Activated T-cell treated with anti-CD3 and anti-CD28 coated beads, Interleukin-2, amount 50 U/mL, for 24 hours (primary cell): ENCODE data around the gene METTL25B.

ENCODE experiments used
- DNase-seq: peaks from one replicate; pipeline ENCODE4 v3.0.0-alpha.2; 2020
- H3K27ac Mint-ChIP-seq: 2 replicates; pipeline ENCODE4 v1.8.0; 2020; ENCODE audit warnings: mild to moderate bottlenecking, mixed read lengths
- H3K27me3 Mint-ChIP-seq: 2 replicates; pipeline ENCODE4 v1.8.0; 2020; ENCODE audit warnings: mixed read lengths
- H3K36me3 Mint-ChIP-seq: 2 replicates; pipeline ENCODE4 v1.8.0; 2020; ENCODE audit warnings: low read depth, mixed read lengths
- H3K4me1 Mint-ChIP-seq: 2 replicates; pipeline ENCODE4 v1.8.0; 2020; ENCODE audit warnings: low read depth, mixed read lengths
- H3K4me3 Mint-ChIP-seq: 2 replicates; pipeline ENCODE4 v1.8.0; 2020; ENCODE audit warnings: mild to moderate bottlenecking, moderate library complexity, mixed read lengths
- H3K9me3 Mint-ChIP-seq: 2 replicates; pipeline ENCODE4 v1.8.0; 2020; ENCODE audit warnings: mixed read lengths

The METTL25B gene

GRCh38 chr1:156693848-156694689 is 34.2 kb upstream of the METTL25B start:
- H3K4me3 Mint-ChIP-seq = no peak overlapping the region
- no peak for DNase-seq
- H3K27me3 Mint-ChIP-seq = peaks cover 67% of the 10 kb centered on the region
- no peak overlapping the region for H3K27ac Mint-ChIP-seq
- H3K36me3 Mint-ChIP-seq = no peaks in the 10 kb centered on the region
- H3K4me1 Mint-ChIP-seq = peaks cover 23% of the 10 kb centered on the region
- no peaks in the 10 kb centered on the region for H3K9me3 Mint-ChIP-seq

- DNase-seq = no peak
- Mint-ChIP-seq H3K27ac (no peak overlapping the region), H3K4me1 (peaks cover 18% of the 10 kb centered on the region), H3K9me3 (no peaks in the 10 kb centered on the region), H3K36me3 (no peaks in the 10 kb centered on the region), H3K4me3 (no peak overlapping the region), H3K27me3 (peaks cover 65% of the 10 kb centered on the region)
These were observed 33.6 kb upstream of the METTL25B start for GRCh38 chr1:156694690-156694962.

- Mint-ChIP-seq H3K36me3 (no peaks in the 10 kb centered on the region), H3K4me1 (peaks cover 17% of the 10 kb centered on the region), H3K4me3 (no peak overlapping the region), H3K27ac (no peak overlapping the region), H3K9me3 (no peaks in the 10 kb centered on the region), H3K27me3 (peaks cover 52% of the 10 kb centered on the region)
- DNase-seq = no peak
These were observed 31.5 kb upstream of the METTL25B start for GRCh38 chr1:156696755-156697154.

- DNase-seq = no peak
- H3K27me3 Mint-ChIP-seq = peaks cover 49% of the 10 kb centered on the region
- H3K27ac Mint-ChIP-seq = no peak overlapping the region
- no peak overlapping the region for H3K4me3 Mint-ChIP-seq
- H3K36me3 Mint-ChIP-seq = no peaks in the 10 kb centered on the region
- H3K4me1 Mint-ChIP-seq = peaks cover 10% of the 10 kb centered on the region
- no peaks in the 10 kb centered on the region for H3K9me3 Mint-ChIP-seq
These were observed 30.8 kb upstream of the METTL25B start for GRCh38 chr1:156697481-156697880.

GRCh38 chr1:156698995-156699394 is 29.3 kb upstream of the METTL25B start:
- Mint-ChIP-seq H3K4me3 (no peak overlapping the region), H3K27ac (peak overlapping the region; percentile 38), H3K9me3 (no peaks in the 10 kb centered on the region), H3K27me3 (peaks cover 48% of the 10 kb centered on the region), H3K4me1 (peaks cover 4% of the 10 kb centered on the region), H3K36me3 (no peaks in the 10 kb centered on the region)
- no peak for DNase-seq

GRCh38 chr1:156700736-156701531 is 27.3 kb upstream of the METTL25B start:
- Mint-ChIP-seq H3K27me3 (peaks cover 57% of the 10 kb centered on the region), H3K4me3 (no peak overlapping the region), H3K9me3 (no peaks in the 10 kb centered on the region), H3K27ac (no peak overlapping the region), H3K4me1 (peaks cover 22% of the 10 kb centered on the region), H3K36me3 (no peaks in the 10 kb centered on the region)
- DNase-seq = no peak

GRCh38 chr1:156703336-156703735 is 24.9 kb upstream of the METTL25B start:
- H3K27me3 Mint-ChIP-seq = peaks cover 47% of the 10 kb centered on the region
- no peaks in the 10 kb centered on the region for H3K36me3 Mint-ChIP-seq
- DNase-seq = no peak
- H3K27ac Mint-ChIP-seq = no peak overlapping the region
- H3K9me3 Mint-ChIP-seq = no peaks in the 10 kb centered on the region
- H3K4me3 Mint-ChIP-seq = no peak overlapping the region
- H3K4me1 Mint-ChIP-seq = peaks cover 34% of the 10 kb centered on the region

GRCh38 chr1:156703741-156704140 is 24.5 kb upstream of the METTL25B start:
- Mint-ChIP-seq H3K36me3 (no peaks in the 10 kb centered on the region), H3K4me1 (peaks cover 34% of the 10 kb centered on the region), H3K27ac (no peak overlapping the region), H3K4me3 (no peak overlapping the region), H3K9me3 (no peaks in the 10 kb centered on the region), H3K27me3 (peaks cover 47% of the 10 kb centered on the region)
- DNase-seq = no peak

GRCh38 chr1:156704166-156704711 is 24.0 kb upstream of the METTL25B start:
- no peak overlapping the region for H3K27ac Mint-ChIP-seq
- no peak overlapping the region for H3K4me3 Mint-ChIP-seq
- H3K9me3 Mint-ChIP-seq = no peaks in the 10 kb centered on the region
- no peaks in the 10 kb centered on the region for H3K36me3 Mint-ChIP-seq
- H3K27me3 Mint-ChIP-seq = peaks cover 47% of the 10 kb centered on the region
- peaks cover 34% of the 10 kb centered on the region for H3K4me1 Mint-ChIP-seq
- no peak for DNase-seq

- H3K27me3 Mint-ChIP-seq = peaks cover 43% of the 10 kb centered on the region
- DNase-seq = peak; percentile 64
These were observed 23.3 kb upstream of the METTL25B start for GRCh38 chr1:156704930-156705320.

GRCh38 chr1:156705321-156705917 is 22.9 kb upstream of the METTL25B start, which contains the start of gene CRABP2:
Gene CRABP2 (minus strand): TSS chr1:156705583. CDS start chr1:156705446, 137 bp downstream.
- DNase-seq = no peak
- H3K36me3 Mint-ChIP-seq = no peaks in the 10 kb centered on the region
- H3K4me1 Mint-ChIP-seq = peaks cover 34% of the 10 kb centered on the region
- H3K27me3 Mint-ChIP-seq = peaks cover 41% of the 10 kb centered on the region
- H3K4me3 Mint-ChIP-seq = peak within 1 kb of the TSS; percentile 70
- H3K9me3 Mint-ChIP-seq = no peaks in the 10 kb centered on the region
- H3K27ac Mint-ChIP-seq = peak within 1 kb of the TSS; percentile 61

More at GRCh38 chr1:156704930-156705320, 23.3 kb upstream of the METTL25B start:
- peak overlapping the region; percentile 70 for H3K4me3 Mint-ChIP-seq
- no peaks in the 10 kb centered on the region for H3K9me3 Mint-ChIP-seq
- peak overlapping the region; percentile 44 for H3K27ac Mint-ChIP-seq
- H3K4me1 Mint-ChIP-seq = peaks cover 34% of the 10 kb centered on the region
- no peaks in the 10 kb centered on the region for H3K36me3 Mint-ChIP-seq

- DNase-seq = peak; percentile 82
- Mint-ChIP-seq H3K36me3 (no peaks in the 10 kb centered on the region), H3K4me3 (peak overlapping the region; percentile 70), H3K9me3 (no peaks in the 10 kb centered on the region), H3K27ac (peak overlapping the region; percentile 61), H3K27me3 (peaks cover 38% of the 10 kb centered on the region), H3K4me1 (peaks cover 32% of the 10 kb centered on the region)
These were observed 22.2 kb upstream of the METTL25B start for GRCh38 chr1:156705918-156706656.

GRCh38 chr1:156706657-156707416 is 21.4 kb upstream of the METTL25B start:
- H3K36me3 Mint-ChIP-seq = no peaks in the 10 kb centered on the region
- peak overlapping the region; percentile 70 for H3K4me3 Mint-ChIP-seq
- H3K27ac Mint-ChIP-seq = peak overlapping the region; percentile 52
- H3K9me3 Mint-ChIP-seq = no peaks in the 10 kb centered on the region
- peaks cover 36% of the 10 kb centered on the region for H3K27me3 Mint-ChIP-seq
- H3K4me1 Mint-ChIP-seq = peaks cover 32% of the 10 kb centered on the region
- DNase-seq = no peak
